NCI-H2196 treated with DMSO at 0.1 percent for 48 hours (cell line): ENCODE results near the gene KIAA1671.
"Not testable (repeated sequence)": the region's sequence is repeated elsewhere in the genome, so short reads cannot be mapped to it uniquely, and the experiment has no call there.

Source experiments
- DNase-seq: peaks from one replicate; lab custom pipeline; 2025; ENCODE audit not compliant: unreplicated experiment; lab: John Stamatoyannopoulos, UW

The KIAA1671 gene

GRCh38 chr22:25161916-25162530 lies 209.5 kb downstream of the KIAA1671 start:
- DNase-seq, result no peak

GRCh38 chr22:25162561-25162960 lies 210.0 kb downstream of the KIAA1671 start:
- no peak for DNase-seq

- DNase-seq, result no peak
These were observed 213.3 kb downstream of the KIAA1671 start for GRCh38 chr22:25165785-25166184.

- DNase-seq, result no peak
These were observed 213.9 kb downstream of the KIAA1671 start for GRCh38 chr22:25166266-25167040.

GRCh38 chr22:25167082-25167481 lies 214.6 kb downstream of the KIAA1671 start:
- DNase-seq, result no peak

GRCh38 chr22:25167834-25168601 lies 215.5 kb downstream of the KIAA1671 start:
- DNase-seq, result no peak

DNA sequence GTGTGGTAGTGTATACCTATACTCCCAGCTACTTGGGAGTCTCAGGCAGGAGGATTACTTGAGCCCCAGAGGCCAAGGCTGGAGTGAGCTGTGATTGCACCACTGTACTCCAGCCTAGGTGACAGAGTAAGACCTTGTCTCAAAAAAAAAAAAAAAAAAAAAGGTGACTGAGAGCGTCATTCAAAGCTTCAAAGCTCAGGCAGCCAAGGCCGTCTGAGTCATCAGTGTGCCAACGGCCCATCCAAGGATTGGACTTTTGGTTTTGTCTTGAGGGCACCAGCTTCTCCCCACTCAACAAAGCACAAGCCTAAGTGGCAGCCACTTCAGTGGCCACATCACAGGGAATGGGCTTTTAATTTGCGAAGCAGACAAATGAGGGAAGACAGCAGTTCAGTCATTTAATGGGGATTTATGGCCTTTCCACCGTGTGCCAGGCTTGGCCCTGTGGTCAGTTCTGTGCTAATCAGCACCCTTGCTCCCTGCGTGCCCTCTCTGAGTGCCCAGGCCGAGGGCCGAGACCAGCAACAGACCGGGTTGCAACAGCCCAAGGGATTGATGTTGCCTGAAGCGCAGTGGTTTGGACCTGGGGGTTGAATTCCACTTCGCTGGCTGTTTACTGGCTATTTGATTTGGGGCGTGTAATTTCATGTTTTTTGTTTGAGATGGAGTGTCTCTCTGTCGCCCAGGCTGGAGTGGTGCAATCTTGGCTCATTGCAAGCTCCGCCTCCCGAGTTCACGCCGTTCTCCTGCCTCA lies 216.9 kb downstream of the KIAA1671 start:
- DNase-seq, result no peak

DNA sequence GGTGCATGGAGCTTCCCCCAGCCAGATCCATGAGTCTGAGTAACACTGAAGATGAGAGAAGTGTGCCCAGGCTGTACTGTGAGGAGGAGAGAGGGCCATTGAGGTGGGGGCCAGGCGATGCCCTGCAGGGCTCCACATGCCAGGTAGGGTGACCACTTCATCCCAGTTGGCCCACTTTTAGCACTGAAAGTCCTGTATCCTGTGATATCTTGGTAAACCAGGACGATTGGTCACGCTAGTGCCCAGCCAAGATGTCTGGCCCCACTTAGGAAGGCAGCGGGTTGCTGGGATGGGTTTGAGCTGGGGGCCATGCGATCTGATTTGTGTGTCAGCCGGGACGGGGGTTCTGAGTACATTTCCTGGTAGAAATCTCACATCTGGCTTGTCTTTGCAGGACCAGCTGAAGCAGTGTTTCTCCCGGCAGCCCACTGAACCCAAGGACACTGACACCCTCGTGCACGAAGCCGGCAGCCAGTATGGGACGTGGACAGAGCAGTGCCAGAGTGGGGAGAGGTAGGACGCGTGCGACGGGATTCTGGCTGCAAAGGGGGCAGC lies 218.0 kb downstream of the KIAA1671 start:
- DNase-seq, result no peak

GRCh38 chr22:25172153-25172552 lies 219.6 kb downstream of the KIAA1671 start:
- DNase-seq, result no peak

GRCh38 chr22:25174156-25174887 lies 221.8 kb downstream of the KIAA1671 start:
- no peak for DNase-seq

GRCh38 chr22:25174888-25175411 lies 222.4 kb downstream of the KIAA1671 start:
- DNase-seq, result no peak

GRCh38 chr22:25176175-25176574 lies 223.7 kb downstream of the KIAA1671 start:
- no peak for DNase-seq

DNA sequence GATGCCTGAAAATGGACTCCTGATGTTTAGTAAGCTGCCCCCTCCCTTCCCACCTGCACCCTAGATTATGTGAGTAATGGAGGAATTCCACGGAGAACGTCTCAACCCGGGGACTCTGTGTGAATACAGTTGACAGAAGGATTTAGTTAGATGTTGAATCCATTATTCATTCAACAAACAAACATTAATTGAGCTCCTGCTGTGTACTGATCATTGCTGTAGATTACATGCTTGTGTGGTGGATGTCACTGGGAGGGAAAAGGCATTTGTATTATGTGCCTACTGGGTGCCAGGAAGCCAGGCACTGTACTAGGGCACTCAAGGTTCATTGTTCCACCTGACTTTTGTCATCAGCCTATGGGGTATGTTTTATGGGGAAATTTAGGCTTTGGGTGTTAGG lies 224.3 kb downstream of the KIAA1671 start:
- DNase-seq, result no peak

DNA sequence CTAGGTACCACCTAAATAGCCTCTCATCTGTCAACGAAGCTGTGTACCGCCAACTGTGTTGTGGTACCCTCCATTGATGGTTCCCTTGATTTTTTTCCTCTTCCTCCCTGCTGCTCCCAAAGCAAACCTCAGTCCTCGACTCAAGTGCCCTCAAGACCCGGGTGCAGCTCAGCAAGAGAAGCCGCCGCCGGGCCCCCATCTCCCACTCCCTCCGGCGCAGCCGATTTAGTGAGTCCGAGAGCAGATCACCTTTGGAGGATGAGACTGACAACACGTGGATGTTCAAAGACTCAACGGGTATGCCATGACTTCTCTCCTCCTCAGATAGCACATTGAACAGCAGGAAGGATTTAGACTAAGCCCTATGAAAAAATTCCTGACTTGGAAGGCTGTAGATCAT lies 224.7 kb downstream of the KIAA1671 start:
- no peak for DNase-seq

DNA sequence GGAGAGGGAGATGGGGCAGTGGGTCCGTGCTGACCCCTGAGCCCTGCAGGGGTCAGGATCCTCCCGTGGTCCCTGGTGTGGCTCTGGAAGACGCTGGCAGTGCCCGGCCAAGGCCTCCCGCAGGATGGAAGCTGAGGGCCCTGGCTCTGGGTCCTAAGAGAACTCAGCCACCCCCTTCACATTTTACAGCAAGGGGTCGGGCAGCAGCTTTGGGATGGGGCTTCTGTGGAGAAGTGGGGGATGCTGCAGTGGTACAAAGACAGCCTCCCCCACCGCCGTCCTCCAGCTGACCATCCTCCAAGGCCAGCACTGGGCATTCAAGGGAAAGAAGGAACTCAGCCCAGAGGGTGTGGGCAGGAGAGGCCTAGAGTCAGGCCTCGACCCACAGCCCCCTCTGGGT lies 225.4 kb downstream of the KIAA1671 start:
- DNase-seq, result no peak

- DNase-seq, result not testable (repeated sequence)
These were observed 225.8 kb downstream of the KIAA1671 start for GRCh38 chr22:25178348-25178747.

GRCh38 chr22:25178869-25179631 lies 226.5 kb downstream of the KIAA1671 start:
- DNase-seq, result not testable (repeated sequence)

GRCh38 chr22:25182131-25183110 lies 229.9 kb downstream of the KIAA1671 start:
- DNase-seq, result no peak
